HAP-1 (cell line): Measurements from ENCODE around the gene SATB2.

Experiments
- DNase-seq, 2 experiments: peaks; one replicate each; pipeline ENCODE4 v3.0.0-alpha.2; 2016 to 2020; ENCODE audit warnings: low spot score in 2 of 2
- H3K27me3 ChIP-seq: fragments of 250-450 bp; sonication (Bioruptor Pico); 2 replicates; pipeline ENCODE4 v1.5.1; 2020; ENCODE audit warnings: low read depth, mild to moderate bottlenecking, moderate library complexity
- H3K36me3 ChIP-seq: fragments of 250-450 bp; sonication (Bioruptor Pico); replicated peaks from 2 replicates; pipeline ENCODE4 v1.5.1; 2020; ENCODE audit warnings: mild to moderate bottlenecking
- H3K4me1 ChIP-seq: fragments of 250-450 bp; sonication (Bioruptor Pico); 2 replicates; pipeline ENCODE4 v1.5.1; 2020; ENCODE audit warnings: mild to moderate bottlenecking
- H3K4me3 ChIP-seq: fragments of 250-450 bp; sonication (Bioruptor Pico); 2 replicates; pipeline ENCODE4 v1.5.1; 2020; ENCODE audit warnings: mild to moderate bottlenecking, moderate library complexity
- H3K9me3 ChIP-seq: fragments of 250-450 bp; sonication (Bioruptor Pico); 2 replicates; pipeline ENCODE4 v1.5.1; 2020; ENCODE audit warnings: mild to moderate bottlenecking, moderate library complexity
- in situ Hi-C: fragments of 300-500 bp; cut with MboI; formaldehyde crosslinking; loops from 3 replicates; pipeline ENCODE4 v1.14.3; 2020; ENCODE audit warnings: low sequenced_read_pairs, inconsistent platforms, mixed read lengths

Gene SATB2

DNA sequence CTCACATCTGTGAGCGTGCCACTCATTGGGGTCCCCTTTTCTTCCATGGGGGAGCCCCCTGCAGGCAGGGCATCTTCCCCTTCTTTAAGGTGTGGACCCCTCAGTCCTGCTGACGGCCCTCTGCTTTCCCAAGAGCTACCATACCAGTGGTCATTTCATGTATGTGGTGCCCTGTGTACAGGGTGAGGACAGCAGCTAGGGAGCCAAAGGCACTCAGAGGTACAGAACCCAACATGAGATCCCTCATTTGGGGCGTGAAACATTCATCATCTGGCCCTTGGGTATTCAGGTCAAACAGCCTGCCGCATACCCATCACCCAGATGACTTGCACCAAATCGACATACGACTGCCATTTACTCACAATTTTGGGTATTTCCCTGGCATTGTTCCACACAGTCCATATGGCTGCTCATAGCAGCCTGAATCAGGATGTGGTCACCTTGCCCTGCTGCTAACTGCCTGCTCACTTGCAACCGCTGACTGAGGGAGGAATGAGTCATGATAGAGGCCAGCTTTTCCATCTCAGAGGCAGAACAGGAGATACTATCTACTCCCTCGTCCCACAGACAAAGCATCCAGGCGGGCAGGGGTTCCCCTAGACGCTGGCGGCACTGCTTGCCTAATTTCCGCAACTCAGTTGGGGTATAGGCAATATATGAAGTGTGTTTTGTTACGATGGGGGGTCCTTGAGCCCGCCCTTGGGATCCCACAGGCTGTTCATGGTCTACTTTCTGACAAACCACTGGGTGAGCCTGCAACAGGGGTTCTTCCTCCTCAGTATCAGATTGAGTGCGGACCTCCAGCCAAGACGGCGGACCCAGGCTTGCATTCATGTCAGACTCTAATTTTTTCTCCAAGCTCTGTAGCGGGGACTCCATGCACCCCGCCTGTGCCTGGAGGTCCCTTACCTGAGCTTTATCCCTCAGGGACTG is 228.6 kb downstream of the SATB2 start:
- H3K4me1 ChIP-seq = no peaks in the 10 kb centered on the region
- no peak for DNase-seq
- in situ Hi-C loops = no loop called here
- H3K4me3 ChIP-seq = no peak overlapping the region
- H3K36me3 ChIP-seq = no peaks in the 10 kb centered on the region
- H3K27me3 ChIP-seq = no peaks in the 10 kb centered on the region
- no peaks in the 10 kb centered on the region for H3K9me3 ChIP-seq

- in situ Hi-C loops = no loop called here
- Histone ChIP-seq H3K27me3 (no peaks in the 10 kb centered on the region), H3K9me3 (no peaks in the 10 kb centered on the region), H3K4me1 (no peaks in the 10 kb centered on the region), H3K36me3 (no peaks in the 10 kb centered on the region), H3K4me3 (no peak overlapping the region)
- DNase-seq = no peak
These were observed 233.9 kb downstream of the SATB2 start for GRCh38 chr2:199223791-199224190.

GRCh38 chr2:199220920-199221319 is 236.8 kb downstream of the SATB2 start:
- no peak overlapping the region for H3K4me3 ChIP-seq
- DNase-seq = no peak
- in situ Hi-C loops = no loop called here
- H3K27me3 ChIP-seq = no peaks in the 10 kb centered on the region
- H3K36me3 ChIP-seq = no peaks in the 10 kb centered on the region
- no peaks in the 10 kb centered on the region for H3K9me3 ChIP-seq
- no peaks in the 10 kb centered on the region for H3K4me1 ChIP-seq

DNA sequence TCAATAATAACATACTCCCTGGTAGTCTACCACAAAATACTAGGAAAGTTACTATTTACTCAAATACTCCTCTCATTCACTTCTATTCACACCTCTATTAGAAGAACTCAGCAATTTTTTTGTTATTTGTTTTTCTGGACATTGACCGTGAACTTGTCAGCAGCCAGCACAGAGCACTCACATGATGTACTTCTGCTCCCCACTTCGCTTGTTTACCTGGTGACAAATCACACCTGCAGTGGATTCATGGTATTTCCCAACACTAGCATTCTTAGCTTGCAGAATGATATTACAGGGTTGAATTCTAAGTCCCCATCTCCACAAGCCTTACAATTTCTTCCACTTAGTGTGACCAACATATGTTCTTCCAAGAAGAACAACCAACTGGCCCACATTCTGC is 238.2 kb downstream of the SATB2 start:
- Histone ChIP-seq H3K4me1 (no peaks in the 10 kb centered on the region), H3K9me3 (no peaks in the 10 kb centered on the region), H3K4me3 (no peak overlapping the region), H3K27me3 (no peaks in the 10 kb centered on the region), H3K36me3 (no peaks in the 10 kb centered on the region)
- DNase-seq = no peak
- in situ Hi-C loops = no loop called here
